Measurements from ENCODE around the gene LAMC3. TPM values are rescaled to one million over a fixed set of nuclear protein-coding genes. Genes with fewer than 3 reads are reported as not detected.

Gene LAMC3
- total RNA-seq, 4 donors from 2014 or later, result 0.82 to 6.6 (median 3.9) TPM

- peaks cover 0 to 5% (median 2%) of the 10 kb centered on the region in 4 donors for H3K4me1 ChIP-seq
- 55% methylated on average over 5 of the region's 6 CpGs; no CpG with 5 or more reads in 1 of the 2 donors for WGBS, 2 donors (ENCODE audit: low coverage in 1 of 2)
- intact Hi-C loops (cut with DNase I; ENCODE audit: low total_unique reads) (no loop called here), in situ Hi-C loops (cut with MboI; ENCODE audit: low pct_ligation_motif_present in 1 of 4, low pct_unique_long_range_greater_than_20kb in 1 of 4, low sequenced_read_pairs in 3 of 4) (no loop called here)
- H3K36me3 ChIP-seq, result no peaks in the 10 kb centered on the region
- no peak overlapping the region for H3K4me3 ChIP-seq
- TF ChIP-seq POLR2A (IDR thresholded peaks at IDR 0.05) (no peak), EP300 (IDR thresholded peaks at IDR 0.05; ENCODE audit: low read depth) (no peak), POLR2AphosphoS5 (IDR thresholded peaks at IDR 0.05) (no peak)
- TF ChIP-seq, protein P1, sequence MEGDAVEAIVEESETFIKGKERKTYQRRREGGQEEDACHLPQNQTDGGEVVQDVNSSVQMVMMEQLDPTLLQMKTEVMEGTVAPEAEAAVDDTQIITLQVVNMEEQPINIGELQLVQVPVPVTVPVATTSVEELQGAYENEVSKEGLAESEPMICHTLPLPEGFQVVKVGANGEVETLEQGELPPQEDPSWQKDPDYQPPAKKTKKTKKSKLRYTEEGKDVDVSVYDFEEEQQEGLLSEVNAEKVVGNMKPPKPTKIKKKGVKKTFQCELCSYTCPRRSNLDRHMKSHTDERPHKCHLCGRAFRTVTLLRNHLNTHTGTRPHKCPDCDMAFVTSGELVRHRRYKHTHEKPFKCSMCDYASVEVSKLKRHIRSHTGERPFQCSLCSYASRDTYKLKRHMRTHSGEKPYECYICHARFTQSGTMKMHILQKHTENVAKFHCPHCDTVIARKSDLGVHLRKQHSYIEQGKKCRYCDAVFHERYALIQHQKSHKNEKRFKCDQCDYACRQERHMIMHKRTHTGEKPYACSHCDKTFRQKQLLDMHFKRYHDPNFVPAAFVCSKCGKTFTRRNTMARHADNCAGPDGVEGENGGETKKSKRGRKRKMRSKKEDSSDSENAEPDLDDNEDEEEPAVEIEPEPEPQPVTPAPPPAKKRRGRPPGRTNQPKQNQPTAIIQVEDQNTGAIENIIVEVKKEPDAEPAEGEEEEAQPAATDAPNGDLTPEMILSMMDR (IDR thresholded peaks at IDR 0.05), result no peak
- no peak overlapping the region for H3K27ac ChIP-seq
- no peak for DNase-seq
- H3K27me3 ChIP-seq, result peaks cover 12% of the 10 kb centered on the region
- no peaks in the 10 kb centered on the region for H3K9me3 ChIP-seq
Measured at GRCh38 chr9:131048332-131048731, 39.4 kb downstream of the LAMC3 start.

GRCh38 chr9:131048820-131049219 is 39.8 kb downstream of the LAMC3 start:
- no peak for DNase-seq
- peaks cover 0 to 5% (median 2%) of the 10 kb centered on the region in 4 donors for H3K4me1 ChIP-seq
- no peak overlapping the region for H3K27ac ChIP-seq
- in situ Hi-C loops (cut with MboI; ENCODE audit: low pct_ligation_motif_present in 1 of 4, low pct_unique_long_range_greater_than_20kb in 1 of 4, low sequenced_read_pairs in 3 of 4), result no loop called here
- WGBS, 2 donors (ENCODE audit: low coverage in 1 of 2), result 79% methylated on average over 6 of the region's 8 CpGs; no CpG with 5 or more reads in 1 of the 2 donors
- H3K4me3 ChIP-seq, result no peak overlapping the region
- TF ChIP-seq POLR2AphosphoS5 (IDR thresholded peaks at IDR 0.05), result no peak
- TF ChIP-seq, protein P1 (IDR thresholded peaks at IDR 0.05), result no peak
- TF ChIP-seq EP300 (IDR thresholded peaks at IDR 0.05; ENCODE audit: low read depth), result no peak
- TF ChIP-seq POLR2A (IDR thresholded peaks at IDR 0.05), result no peak
- H3K9me3 ChIP-seq, result no peaks in the 10 kb centered on the region
- H3K36me3 ChIP-seq, result no peaks in the 10 kb centered on the region
- peaks cover 12% of the 10 kb centered on the region for H3K27me3 ChIP-seq
- intact Hi-C loops (cut with DNase I; ENCODE audit: low total_unique reads), result no loop called here

GRCh38 chr9:131049829-131050715 is 41.1 kb downstream of the LAMC3 start:
- intact Hi-C loops (cut with DNase I; ENCODE audit: low total_unique reads) (no loop called here), in situ Hi-C loops (cut with MboI; ENCODE audit: low pct_ligation_motif_present in 1 of 4, low pct_unique_long_range_greater_than_20kb in 1 of 4, low sequenced_read_pairs in 3 of 4) (loop anchor here in 3 of 4 donors (10.0 to 25.0 kb wide), 2 partner anchors 285 to 287 kb away; no protein-coding TSS in a partner anchor)
- WGBS, 2 donors (ENCODE audit: low coverage in 1 of 2), result 63 to 90% methylated on average over 2 to 18 of the region's 21 CpGs
- H3K4me1 ChIP-seq, result peaks cover 0 to 5% (median 2%) of the 10 kb centered on the region in 4 donors
- H3K27ac ChIP-seq, result no peak overlapping the region
- no peak for DNase-seq
- TF ChIP-seq POLR2A (IDR thresholded peaks at IDR 0.05) (no peak), EP300 (IDR thresholded peaks at IDR 0.05; ENCODE audit: low read depth) (no peak), POLR2AphosphoS5 (IDR thresholded peaks at IDR 0.05) (no peak)
- TF ChIP-seq, protein P1 (IDR thresholded peaks at IDR 0.05), result no peak
- no peaks in the 10 kb centered on the region for H3K9me3 ChIP-seq
- H3K27me3 ChIP-seq, result peaks cover 17% of the 10 kb centered on the region
- no peaks in the 10 kb centered on the region for H3K36me3 ChIP-seq
- no peak overlapping the region for H3K4me3 ChIP-seq

DNA sequence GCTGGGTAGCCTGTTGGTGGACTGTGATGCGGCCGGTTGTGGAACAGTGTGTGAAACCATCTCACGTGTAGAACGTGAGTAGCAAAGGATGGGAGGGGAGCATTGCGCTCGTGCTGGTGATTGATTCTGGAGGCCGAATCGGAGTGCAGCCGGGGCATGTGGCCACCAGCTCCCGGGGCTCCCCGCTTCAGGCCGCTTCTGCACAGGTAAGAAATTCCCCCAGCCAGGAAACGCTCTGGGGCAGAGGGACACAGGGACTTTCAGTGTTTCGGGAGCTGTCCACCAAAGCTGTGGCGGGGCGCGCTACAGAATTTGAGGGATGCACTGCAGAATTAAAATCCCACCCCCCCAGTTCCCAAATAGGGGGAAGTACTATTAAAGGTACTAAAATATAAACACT is 41.9 kb downstream of the LAMC3 start:
- no peak for DNase-seq
- no peak overlapping the region for H3K4me3 ChIP-seq
- no peaks in the 10 kb centered on the region for H3K9me3 ChIP-seq
- H3K27me3 ChIP-seq, result peaks cover 17% of the 10 kb centered on the region
- 84 to 87% methylated on average over 7 to 17 of the region's 17 CpGs for WGBS, 2 donors (ENCODE audit: low coverage in 1 of 2)
- peaks cover 0 to 5% (median 2%) of the 10 kb centered on the region in 4 donors for H3K4me1 ChIP-seq
- H3K27ac ChIP-seq, result no peak overlapping the region
- intact Hi-C loops (cut with DNase I; ENCODE audit: low total_unique reads) (no loop called here), in situ Hi-C loops (cut with MboI; ENCODE audit: low pct_ligation_motif_present in 1 of 4, low pct_unique_long_range_greater_than_20kb in 1 of 4, low sequenced_read_pairs in 3 of 4) (loop anchor here in 3 of 4 donors (10.0 to 25.0 kb wide), 2 partner anchors 284 to 286 kb away; no protein-coding TSS in a partner anchor)
- no peak for TF ChIP-seq EP300 (IDR thresholded peaks at IDR 0.05; ENCODE audit: low read depth)
- no peaks in the 10 kb centered on the region for H3K36me3 ChIP-seq
